Stimulated activated CD4-positive, alpha-beta T cell treated with anti-CD3 and anti-CD28 coated beads, Interleukin-12 subunit alpha, Interleukin-12 subunit beta, amount 100 ng/mL, for 48 hours (primary cell): ENCODE measurements around the gene PARD3.
"Not testable (repeated sequence)": the region's sequence is repeated elsewhere in the genome, so short reads cannot be mapped to it uniquely, and the experiment has no call there.

Source experiments
- DNase-seq, 3 donors: peaks; one replicate each; pipeline ENCODE4 v3.0.0-alpha.2; 2020; ENCODE audit warnings: low read depth in 2 of 3, low spot score in 1 of 3

PARD3 gene

GRCh38 chr10:34405611-34406462, 409.3 kb downstream of the PARD3 start:
- no peak for DNase-seq

- no peak for DNase-seq
Measured at GRCh38 chr10:34403512-34403911, 411.6 kb downstream of the PARD3 start.

- DNase-seq, result no peak
Measured at GRCh38 chr10:34400075-34400474, 415.0 kb downstream of the PARD3 start.

GRCh38 chr10:34399013-34399412, 416.1 kb downstream of the PARD3 start:
- DNase-seq, result no peak

- no peak for DNase-seq
Measured at GRCh38 chr10:34397324-34397723, 417.8 kb downstream of the PARD3 start.

DNA sequence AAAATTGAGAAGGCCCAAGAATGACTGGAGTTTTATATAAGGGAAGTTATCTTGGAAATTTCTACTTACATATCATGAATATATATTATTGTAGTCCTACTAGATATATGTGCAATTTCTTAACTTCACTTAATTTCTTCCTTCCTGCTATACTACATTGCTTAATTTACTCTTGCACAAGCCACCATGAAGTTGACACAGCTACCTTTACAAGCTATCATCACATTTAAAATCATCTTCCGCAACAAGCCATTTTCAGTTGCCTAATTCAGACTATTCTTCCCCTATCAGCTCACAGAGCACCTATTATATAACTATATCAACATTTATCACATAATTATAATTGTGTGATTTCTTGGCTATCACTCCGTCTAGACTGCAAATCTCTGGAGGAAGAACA, 418.4 kb downstream of the PARD3 start:
- no peak for DNase-seq

- DNase-seq, result no peak
Measured at GRCh38 chr10:34392641-34393170, 422.4 kb downstream of the PARD3 start.

DNA sequence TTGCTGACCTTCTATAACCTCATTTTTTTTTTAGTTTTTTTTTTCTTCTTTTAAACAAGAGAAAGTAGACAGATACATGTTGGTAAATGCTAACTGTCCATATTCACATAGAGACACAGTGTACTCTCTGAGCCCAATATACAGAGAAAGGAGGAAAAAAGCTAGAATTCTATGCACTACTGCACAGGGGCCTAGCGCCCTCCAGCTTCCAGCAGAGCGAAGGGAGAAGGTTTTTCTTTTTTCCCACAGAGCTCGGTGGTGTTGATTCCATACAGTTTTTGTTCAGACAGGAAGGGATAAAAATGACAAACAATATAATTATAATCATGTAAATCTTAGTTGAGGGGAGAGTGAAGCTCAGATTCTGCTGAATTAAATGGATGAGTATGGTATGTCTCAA, 423.9 kb downstream of the PARD3 start:
- DNase-seq, result not testable (repeated sequence)

DNA sequence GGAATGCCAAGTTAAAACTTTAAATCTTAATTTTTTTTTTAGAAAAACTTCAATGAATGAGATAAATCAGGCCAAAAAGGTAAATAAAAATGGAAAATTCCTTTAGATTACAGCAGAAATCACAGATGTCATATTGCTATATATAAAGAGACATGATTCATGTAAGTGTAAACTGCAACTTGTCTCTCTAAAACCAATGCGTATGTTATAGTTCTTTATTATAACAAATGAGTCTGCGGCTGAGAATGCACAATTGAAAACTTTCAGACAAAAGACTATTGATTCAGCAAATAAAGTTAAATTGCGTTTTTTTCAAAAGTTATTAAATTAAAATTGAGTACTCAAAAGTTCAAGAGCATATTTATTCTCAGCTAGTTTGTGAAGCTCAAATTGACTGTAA, 425.3 kb downstream of the PARD3 start:
- no peak for DNase-seq

DNA sequence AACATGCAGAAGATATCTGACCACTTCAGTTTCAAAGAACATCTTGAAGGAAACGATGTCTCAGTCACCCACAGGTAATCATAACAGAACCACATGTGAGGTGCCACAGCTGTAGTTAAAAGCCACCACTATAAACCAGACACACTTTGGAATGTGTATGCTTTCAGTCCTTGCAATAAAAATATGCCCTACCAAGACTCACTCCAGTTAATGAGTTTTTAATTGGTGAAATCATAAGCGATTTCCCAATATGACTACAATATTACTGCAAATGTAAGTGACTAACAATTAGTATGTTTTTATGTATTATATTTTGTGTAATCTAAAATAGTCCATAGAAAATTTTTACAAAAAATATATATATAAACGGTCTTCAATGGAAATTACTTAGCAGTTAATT, 428.2 kb downstream of the PARD3 start:
- DNase-seq, result no peak

GRCh38 chr10:34384372-34384771, 430.7 kb downstream of the PARD3 start:
- no peak for DNase-seq

GRCh38 chr10:34382626-34383025, 432.5 kb downstream of the PARD3 start:
- no peak for DNase-seq

GRCh38 chr10:34380856-34381255, 434.2 kb downstream of the PARD3 start:
- no peak for DNase-seq

DNA sequence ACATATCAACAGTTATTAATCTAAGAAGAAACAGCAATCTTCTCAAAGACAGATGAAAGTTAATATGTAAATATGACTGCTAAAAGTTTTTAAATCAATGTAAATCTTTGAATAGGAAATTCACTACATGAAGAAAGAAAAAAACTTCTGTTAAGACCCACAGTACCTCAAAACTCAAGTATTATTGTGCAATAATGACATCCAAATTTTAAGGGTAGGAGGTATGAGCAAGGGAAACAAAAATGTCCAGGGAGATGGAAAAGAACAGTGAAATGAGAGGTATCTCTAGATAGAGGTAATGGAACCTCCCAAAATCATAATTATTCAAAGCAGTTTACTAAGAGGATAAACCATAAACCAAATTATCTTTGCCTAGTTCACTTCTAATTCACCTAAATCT, 436.8 kb downstream of the PARD3 start:
- no peak for DNase-seq

- DNase-seq, result no peak
Measured at GRCh38 chr10:34377833-34378232, 437.3 kb downstream of the PARD3 start.

DNA sequence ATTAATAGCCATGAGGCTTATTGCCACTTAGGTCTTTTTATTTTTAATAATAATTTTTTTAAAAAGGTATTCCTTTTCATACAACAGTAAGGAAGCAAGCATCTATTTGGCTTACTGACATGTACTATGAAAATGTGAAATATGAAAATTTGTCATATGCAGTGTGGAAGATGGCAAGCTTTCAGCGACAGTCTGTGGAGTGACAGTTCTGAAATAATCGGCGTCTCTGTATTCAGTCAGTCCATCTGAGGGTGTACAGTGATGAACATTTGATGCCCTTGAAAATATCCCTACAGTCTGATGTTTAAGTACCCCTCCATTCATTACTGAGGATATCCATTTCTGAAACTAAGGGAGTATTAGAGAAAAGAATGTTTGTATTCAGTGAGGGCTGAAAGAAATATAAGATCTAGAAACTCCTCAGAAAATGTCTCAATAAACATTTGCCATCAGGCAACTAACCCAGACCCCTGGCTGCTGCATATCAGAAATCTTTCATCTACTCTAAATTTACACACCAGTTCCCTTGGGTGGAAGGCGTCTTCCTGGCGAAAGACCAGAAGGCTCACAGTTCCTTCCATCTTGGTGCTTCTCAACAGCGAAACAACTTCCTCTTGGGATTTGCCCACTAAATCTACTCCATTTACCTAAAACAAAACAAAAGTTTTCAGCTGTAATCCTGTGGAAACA, 440.6 kb downstream of the PARD3 start:
- no peak for DNase-seq

DNA sequence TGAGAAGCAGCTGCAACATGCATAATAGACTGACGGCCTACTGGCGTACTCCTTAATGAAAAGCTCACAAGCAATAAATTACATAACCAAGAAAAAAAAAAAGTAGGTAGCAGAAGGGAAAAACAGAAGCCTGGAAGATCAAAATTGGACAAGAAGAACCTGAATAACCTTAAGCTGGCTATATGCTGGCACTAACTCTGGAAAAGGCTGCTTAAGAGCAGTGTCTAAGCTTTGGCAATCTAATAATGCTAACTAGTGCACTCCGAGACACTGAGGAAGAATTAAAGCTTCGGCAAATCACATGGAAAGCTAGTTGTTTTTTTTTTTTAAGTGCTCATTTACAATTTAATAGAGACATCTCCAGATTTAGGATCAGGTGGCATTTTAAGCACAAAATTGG, 441.9 kb downstream of the PARD3 start:
- DNase-seq, result no peak

DNA sequence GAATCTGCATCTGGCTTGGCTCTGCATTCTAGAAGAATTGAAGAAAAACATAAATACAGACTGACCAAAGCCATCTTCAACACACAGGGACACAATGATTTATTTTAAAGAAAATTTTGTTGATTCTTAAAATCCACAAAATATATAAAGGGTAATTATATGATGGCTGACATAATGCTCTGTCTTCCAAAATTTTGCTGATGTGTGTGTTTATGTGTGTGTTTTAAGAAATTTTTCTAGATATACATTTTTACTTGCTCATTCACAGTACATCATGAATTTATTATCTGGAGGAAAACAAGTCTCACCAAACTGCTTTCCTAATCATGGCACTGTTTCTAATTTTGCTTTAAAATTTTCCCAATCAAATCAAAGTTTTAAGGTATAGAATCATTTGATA, 442.6 kb downstream of the PARD3 start:
- no peak for DNase-seq

GRCh38 chr10:34370126-34370525, 445.0 kb downstream of the PARD3 start:
- DNase-seq, result no peak

GRCh38 chr10:34369120-34369519, 446.0 kb downstream of the PARD3 start:
- no peak for DNase-seq

DNA sequence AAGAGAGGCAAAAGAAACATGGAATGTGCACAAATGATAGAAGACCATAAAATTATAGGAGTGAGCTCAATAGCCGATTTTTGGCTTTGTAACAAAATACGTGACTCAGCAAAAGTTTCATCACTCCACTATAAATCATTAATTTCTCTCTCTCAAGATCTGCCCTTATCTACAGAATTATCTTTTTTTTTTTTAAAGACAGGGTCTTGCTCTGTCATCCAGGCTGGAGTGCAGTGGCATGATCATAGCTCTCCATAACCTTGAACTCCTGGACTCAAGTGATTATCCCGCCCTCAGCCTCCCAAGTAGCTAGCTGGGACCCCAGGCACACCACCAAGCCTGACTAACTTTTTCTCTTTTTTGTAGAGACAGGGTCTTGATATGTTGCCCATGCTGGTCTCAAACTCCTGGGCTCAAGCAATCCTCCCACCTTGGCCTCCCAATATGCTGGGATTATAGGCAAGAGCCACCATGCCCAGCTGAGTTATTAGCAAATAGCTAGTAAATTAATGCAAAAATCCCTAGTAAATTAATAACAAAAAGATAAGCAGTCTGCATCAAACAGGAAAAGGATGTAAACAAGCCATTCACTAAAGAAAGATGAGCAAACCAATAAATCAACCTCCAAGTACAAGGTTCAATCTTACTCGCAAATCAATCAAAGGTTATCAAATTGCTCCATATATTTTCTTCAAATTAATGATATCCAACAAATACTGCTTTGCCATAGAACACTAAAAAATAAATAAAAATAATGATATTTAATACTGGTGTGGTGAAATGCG, 450.7 kb downstream of the PARD3 start:
- no peak for DNase-seq

GRCh38 chr10:34360984-34361383, 454.1 kb downstream of the PARD3 start:
- no peak for DNase-seq
